H1 (cell line): ENCODE measurements around the gene TESMIN. TPM values are rescaled to one million over a fixed set of nuclear protein-coding genes. Genes with fewer than 3 reads are reported as not detected.

Experiments used
- CTCF ChIA-PET: fragments of 300-600 bp; sonication (Branson Sonifier 250); formaldehyde crosslinking; loops from one replicate; lab custom pipeline; 2021; ENCODE audit not compliant: partially characterized antibody; lab: Charles Lee
- POLR2A ChIA-PET: fragments of 300-600 bp; sonication (Branson Sonifier 250); formaldehyde crosslinking; loops from one replicate; lab custom pipeline; 2021; ENCODE audit warnings: inconsistent platforms; ENCODE audit not compliant: partially characterized antibody; lab: Charles Lee
- DNase-seq, 2 experiments: peaks; one replicate each; pipeline versions ENCODE4 v3.0.0 to v3.0.0-alpha.2; 2010 to 2022; ENCODE audit warnings: low spot score in 2 of 2, low read depth in 1 of 2, mixed read lengths in 1 of 2
- FAIRE-seq: peaks from 2 replicates; lab custom pipeline; 2011; peaks lifted over from hg19 to GRCh38; lab: Jason Lieb, UNC
- H2AFZ ChIP-seq: 2 replicates; pipeline ENCODE4 v1.8.1; 2012; ENCODE audit warnings: low read length, inconsistent platforms
- H2AK5ac ChIP-seq: 2 replicates; pipeline ENCODE4 v1.6.1; 2013; ENCODE audit warnings: low read depth, low read length
- H2BK120ac ChIP-seq: replicated peaks from 2 replicates; pipeline ENCODE3; 2013; ENCODE audit warnings: low read depth, low read length, inconsistent platforms
- H2BK12ac ChIP-seq: 2 replicates; pipeline ENCODE4 v1.6.1; 2013; ENCODE audit warnings: low read depth, low read length
- H2BK15ac ChIP-seq: 2 replicates; pipeline ENCODE4 v1.6.1; 2013; ENCODE audit warnings: low read length
- H2BK20ac ChIP-seq: 2 replicates; pipeline ENCODE4 v1.6.1; 2013; ENCODE audit warnings: low read length
- H2BK5ac ChIP-seq: 2 replicates; pipeline ENCODE4 v1.6.1; 2013; ENCODE audit warnings: low read depth, low read length
- H3K14ac ChIP-seq: 2 replicates; pipeline ENCODE4 v1.6.1; 2013; ENCODE audit warnings: inconsistent platforms; ENCODE audit not compliant: insufficient read length
- H3K18ac ChIP-seq: 2 replicates; pipeline ENCODE4 v1.6.1; 2013; ENCODE audit warnings: low read length; ENCODE audit errors: extremely low read depth
- H3K23ac ChIP-seq: 2 replicates; pipeline ENCODE4 v1.6.1; 2013; ENCODE audit warnings: inconsistent platforms; ENCODE audit not compliant: insufficient read length
- H3K23me2 ChIP-seq: 2 replicates; pipeline ENCODE4 v1.6.1; 2013; ENCODE audit warnings: low read depth, low read length
- H3K27ac ChIP-seq: 2 replicates; pipeline ENCODE4 v1.6.1; 2011; ENCODE audit warnings: low read depth, low read length, inconsistent platforms
- H3K27me3 ChIP-seq, 4 experiments: replicated peaks in 1 of 4; 1 replicate in 1 of 4; 2 replicates in 3 of 4; pipeline versions ENCODE4 v1.6.1 to v1.8.1; 2011 to 2013; ENCODE audit warnings: low read length in 3 of 4, mild to moderate bottlenecking in 3 of 4, inconsistent platforms in 2 of 4, mixed read lengths in 2 of 4, moderate library complexity in 1 of 4; ENCODE audit not compliant: control insufficient read depth in 3 of 4, insufficient read depth in 3 of 4; ENCODE audit errors: extremely low read depth in 1 of 4
- H3K36me3 ChIP-seq, 4 experiments: 2 replicates each; pipeline versions ENCODE4 v1.6.1 to v1.8.1; 2011 to 2013; ENCODE audit warnings: mild to moderate bottlenecking in 4 of 4, low read length in 3 of 4, moderate library complexity in 2 of 4, control low read depth in 1 of 4, inconsistent platforms in 1 of 4; ENCODE audit not compliant: insufficient read depth in 4 of 4, control insufficient read depth in 2 of 4
- H3K4ac ChIP-seq: replicated peaks from 2 replicates; pipeline ENCODE3; 2013; ENCODE audit warnings: low read length, low read depth, mixed read lengths, inconsistent platforms; ENCODE audit not compliant: insufficient read length
- H3K4me1 ChIP-seq, 4 experiments: replicated peaks in 1 of 4; 1 replicate in 1 of 4; 2 replicates in 3 of 4; pipeline versions ENCODE4 v1.6.1 to v1.8.1; 2011 to 2013; ENCODE audit warnings: low read length in 3 of 4, inconsistent platforms in 2 of 4, mixed read lengths in 1 of 4; ENCODE audit not compliant: insufficient read depth in 4 of 4, control insufficient read depth in 3 of 4
- H3K4me2 ChIP-seq, 2 experiments: 2 replicates each; pipeline versions ENCODE4 v1.6.1 to v1.8.1; 2011 to 2013; ENCODE audit warnings: low read depth in 2 of 2, low read length in 2 of 2, control low read depth in 1 of 2, inconsistent platforms in 1 of 2, mild to moderate bottlenecking in 1 of 2; ENCODE audit not compliant: insufficient read depth in 1 of 2
- H3K4me3 ChIP-seq, 4 experiments: fragments of 200-600, 300-600 bp in 1 of 4; sonication (generic), shearing (Covaris generic), sonication (Bioruptor Twin) in 1 of 4; 2 replicates each; pipeline versions ENCODE4 v1.5.1 to v1.8.1; 2011 to 2016; ENCODE audit warnings: low read length in 4 of 4, low read depth in 3 of 4, control low read depth in 2 of 4, inconsistent platforms in 2 of 4, mild to moderate bottlenecking in 2 of 4, mixed read lengths in 1 of 4, moderate library complexity in 1 of 4; ENCODE audit not compliant: insufficient read depth in 2 of 4; ENCODE audit errors: extremely low read depth in 1 of 4
- H3K56ac ChIP-seq: replicated peaks from 2 replicates; pipeline ENCODE3; 2013; ENCODE audit warnings: low read depth, mild to moderate bottlenecking, mixed read lengths, low read length, inconsistent platforms; ENCODE audit not compliant: insufficient read length
- H3K79me1 ChIP-seq: 2 replicates; pipeline ENCODE4 v1.6.1; 2013; ENCODE audit warnings: low read depth, low read length, control low read depth
- H3K79me2 ChIP-seq, 2 experiments: 2 replicates each; pipeline versions ENCODE4 v1.6.1 to v1.8.1; 2012 to 2013; ENCODE audit warnings: low read length in 2 of 2, mild to moderate bottlenecking in 2 of 2, inconsistent platforms in 1 of 2; ENCODE audit not compliant: insufficient read depth in 2 of 2, control insufficient read depth in 1 of 2
- H3K9ac ChIP-seq, 4 experiments: replicated peaks in 1 of 4; 1 replicate in 1 of 4; 2 replicates in 3 of 4; pipeline versions ENCODE4 v1.6.1 to v1.8.1; 2011 to 2013; ENCODE audit warnings: low read depth in 3 of 4, low read length in 3 of 4, control low read depth in 2 of 4, mild to moderate bottlenecking in 2 of 4, moderate library complexity in 2 of 4, inconsistent platforms in 1 of 4; ENCODE audit errors: extremely low read depth in 1 of 4
- H3K9me3 ChIP-seq, 2 experiments: 2 replicates each; pipeline versions ENCODE4 v1.6.1 to v1.8.1; 2012 to 2013; ENCODE audit warnings: mild to moderate bottlenecking in 2 of 2, moderate library complexity in 2 of 2, control low read depth in 1 of 2, inconsistent platforms in 1 of 2, low read depth in 1 of 2, low read length in 1 of 2, mixed read lengths in 1 of 2; ENCODE audit not compliant: insufficient read depth in 2 of 2
- H4K20me1 ChIP-seq, 2 experiments: replicated peaks in 1 of 2; 2 replicates each; pipeline versions ENCODE3 to v1.8.1; 2011 to 2013; ENCODE audit warnings: inconsistent platforms in 2 of 2, low read length in 2 of 2, mild to moderate bottlenecking in 1 of 2; ENCODE audit not compliant: insufficient read depth in 2 of 2, control insufficient read depth in 1 of 2
- H4K5ac ChIP-seq: 2 replicates; pipeline ENCODE4 v1.6.1; 2013; ENCODE audit warnings: low read length, low read depth, mixed read lengths, inconsistent platforms; ENCODE audit not compliant: insufficient read length
- H4K8ac ChIP-seq: 2 replicates; pipeline ENCODE4 v1.8.0; 2013; ENCODE audit warnings: mild to moderate bottlenecking, moderate library complexity, low read length, inconsistent platforms; ENCODE audit not compliant: insufficient read depth; ENCODE audit errors: extremely low read depth
- H4K91ac ChIP-seq: replicated peaks from 2 replicates; pipeline ENCODE3; 2013; ENCODE audit warnings: low read length, mixed read lengths, inconsistent platforms; ENCODE audit not compliant: insufficient read length
- RAD21 ChIP-seq, 2 experiments: IDR thresholded peaks in 1 of 2; conservative IDR thresholded peaks in 1 of 2; 2 replicates each; pipeline ENCODE4 v1.6.1; 2011; ENCODE audit warnings: low read depth in 2 of 2, low read length in 2 of 2, improper control_type of control experiment in 1 of 2, inconsistent platforms in 1 of 2, mild to moderate bottlenecking in 1 of 2, moderate library complexity in 1 of 2
- SIRT6 ChIP-seq: IDR thresholded peaks from one replicate; pipeline ENCODE4 v1.7.1; 2012; ENCODE audit warnings: low read length, inconsistent platforms
- SP2 ChIP-seq: IDR thresholded peaks from 2 replicates; pipeline ENCODE4 v1.6.1; 2012; ENCODE audit warnings: mild to moderate bottlenecking, low read length, inconsistent platforms
- WGBS, 2 experiments: shearing (Covaris generic) in 1 of 2; methylation state at CpG; one replicate each; pipeline versions ENCODE4 v1.1.6 to v1.1.7; 2013 to 2015; ENCODE audit warnings: low lambda C conversion rate in 2 of 2, mixed read lengths in 2 of 2, inconsistent platforms in 1 of 2, low coverage in 1 of 2, missing lambda C conversion rate in 1 of 2; ENCODE audit not compliant: insufficient replicate concordance in 2 of 2, insufficient coverage in 1 of 2, insufficient read length in 1 of 2; ENCODE audit errors: extremely low coverage in 1 of 2, missing lambda C conversion rate in 1 of 2; 5-methylcytosine and 5-hydroxymethylcytosine counted together
- polyA plus RNA-seq, 7 experiments: library from polyadenylated mRNA; depleted of rRNA in 3 of 7; stranded (reverse) in 5 of 7; unstranded in 2 of 7; fragments of >200 nt in 5 of 7; fragments of 200-250 nt in 2 of 7; gene quantifications; 1 replicate in 5 of 7; 2 replicates in 1 of 7; 4 replicates in 1 of 7; pipeline versions ENCODE4 v1.2.1 to v1.2.3, GENCODE V29; 2011 to 2013; ENCODE audit warnings: missing spikeins in 2 of 7, mixed read lengths in 2 of 7
- total RNA-seq: library from RNA; stranded (reverse); fragmentation: NEBNext Ultra II Directional; extraction: Animal tissue kit (Norgen Biotek cat#: 25700); gene quantifications from 2 replicates; pipeline ENCODE4 v1.2.1, GENCODE V29; 2021

The TESMIN gene
- total and polyA plus RNA-seq, 2 of the 8 experiments (the other 6 are each of a cell fraction or from before 2014, with no cell fraction given), result 22.6 to 61.1 TPM

- H3K56ac ChIP-seq, result no peak overlapping the region
- 87% methylated on average over 15 of the region's 18 CpGs; no CpG with 5 or more reads in 1 of the 2 experiments for WGBS, 2 experiments
- H2BK5ac ChIP-seq, result no peak overlapping the region
- H2BK15ac ChIP-seq, result no peak overlapping the region; the same call in 1 of the 2 replicates
- no peak overlapping the region for H4K8ac ChIP-seq
- 0 out of 4 replicates have a peak, but pooled peaks of 1 of the 2 experiments have one; percentile 7 for TF ChIP-seq RAD21 (IDR thresholded peaks at IDR 0.05 in 1 of 2, conservative IDR thresholded peaks at IDR 0.05 in 1 of 2; ENCODE audit: low read depth in 2 of 2, low read length in 2 of 2)
- TF ChIP-seq SP2, result no peak
- no peak for TF ChIP-seq SIRT6
- H2BK12ac ChIP-seq, result no peak overlapping the region
- H3K27me3 ChIP-seq, result no peaks in the 10 kb centered on the region
- H2BK20ac ChIP-seq, result no peak overlapping the region
- H3K14ac ChIP-seq, result no peak overlapping the region
- no peak overlapping the region for H3K9ac ChIP-seq
- H3K4ac ChIP-seq, result no peak overlapping the region
- H3K36me3 ChIP-seq, result no peaks in the 10 kb centered on the region
- ChIA-PET CTCF (interaction anchor here (1.0 to 2.3 kb wide), 5 partner anchors 10 to 33 kb away, joined by 3 to 5 read pairs (median 4); no protein-coding TSS in a partner anchor), POLR2A (interaction anchor here (1.0 to 1.1 kb wide), 2 partner anchors 10 to 11 kb away, joined by 3 read pairs; no protein-coding TSS in a partner anchor)
- no peak for DNase-seq
- no peak overlapping the region for H4K5ac ChIP-seq
- no peak overlapping the region for H4K91ac ChIP-seq
- no peak overlapping the region for H2AFZ ChIP-seq
- H3K18ac ChIP-seq, result no peak overlapping the region
- no peaks in the 10 kb centered on the region for H3K23me2 ChIP-seq
- no peak overlapping the region for H3K4me3 ChIP-seq
- H3K23ac ChIP-seq, result no peak overlapping the region
- no peaks in the 10 kb centered on the region for H3K79me2 ChIP-seq
- H2AK5ac ChIP-seq, result no peak overlapping the region
- no peak for FAIRE-seq
- H3K4me2 ChIP-seq, result no peak overlapping the region
- H3K4me1 ChIP-seq, result no peaks in the 10 kb centered on the region
- H3K79me1 ChIP-seq, result no peaks in the 10 kb centered on the region
- no peaks in the 10 kb centered on the region for H4K20me1 ChIP-seq
- H3K27ac ChIP-seq, result no peak overlapping the region
- H2BK120ac ChIP-seq, result no peak overlapping the region
- H3K9me3 ChIP-seq, result peaks cover 0 to 1% of the 10 kb centered on the region in 2 experiments; a peak in 1 of 4 replicates
Measured at GRCh38 chr11:68660066-68660810, 91.1 kb downstream of the TESMIN start.
